Placental pericyte (primary cell): Measurements from ENCODE around the gene STARD13. TPM values are rescaled to one million over a fixed set of nuclear protein-coding genes. Genes with fewer than 3 reads are reported as not detected.

Source experiments
- total RNA-seq: library from RNA; depleted of rRNA; stranded (reverse); fragments of >200 nt; gene quantifications from 2 replicates; pipeline ENCODE4 v1.2.3, GENCODE V29; 2012

The STARD13 gene, protein sequence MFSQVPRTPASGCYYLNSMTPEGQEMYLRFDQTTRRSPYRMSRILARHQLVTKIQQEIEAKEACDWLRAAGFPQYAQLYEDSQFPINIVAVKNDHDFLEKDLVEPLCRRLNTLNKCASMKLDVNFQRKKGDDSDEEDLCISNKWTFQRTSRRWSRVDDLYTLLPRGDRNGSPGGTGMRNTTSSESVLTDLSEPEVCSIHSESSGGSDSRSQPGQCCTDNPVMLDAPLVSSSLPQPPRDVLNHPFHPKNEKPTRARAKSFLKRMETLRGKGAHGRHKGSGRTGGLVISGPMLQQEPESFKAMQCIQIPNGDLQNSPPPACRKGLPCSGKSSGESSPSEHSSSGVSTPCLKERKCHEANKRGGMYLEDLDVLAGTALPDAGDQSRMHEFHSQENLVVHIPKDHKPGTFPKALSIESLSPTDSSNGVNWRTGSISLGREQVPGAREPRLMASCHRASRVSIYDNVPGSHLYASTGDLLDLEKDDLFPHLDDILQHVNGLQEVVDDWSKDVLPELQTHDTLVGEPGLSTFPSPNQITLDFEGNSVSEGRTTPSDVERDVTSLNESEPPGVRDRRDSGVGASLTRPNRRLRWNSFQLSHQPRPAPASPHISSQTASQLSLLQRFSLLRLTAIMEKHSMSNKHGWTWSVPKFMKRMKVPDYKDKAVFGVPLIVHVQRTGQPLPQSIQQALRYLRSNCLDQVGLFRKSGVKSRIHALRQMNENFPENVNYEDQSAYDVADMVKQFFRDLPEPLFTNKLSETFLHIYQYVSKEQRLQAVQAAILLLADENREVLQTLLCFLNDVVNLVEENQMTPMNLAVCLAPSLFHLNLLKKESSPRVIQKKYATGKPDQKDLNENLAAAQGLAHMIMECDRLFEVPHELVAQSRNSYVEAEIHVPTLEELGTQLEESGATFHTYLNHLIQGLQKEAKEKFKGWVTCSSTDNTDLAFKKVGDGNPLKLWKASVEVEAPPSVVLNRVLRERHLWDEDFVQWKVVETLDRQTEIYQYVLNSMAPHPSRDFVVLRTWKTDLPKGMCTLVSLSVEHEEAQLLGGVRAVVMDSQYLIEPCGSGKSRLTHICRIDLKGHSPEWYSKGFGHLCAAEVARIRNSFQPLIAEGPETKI
- total RNA-seq, result 12.7 and 58.7 TPM in 2 replicates

DNA sequence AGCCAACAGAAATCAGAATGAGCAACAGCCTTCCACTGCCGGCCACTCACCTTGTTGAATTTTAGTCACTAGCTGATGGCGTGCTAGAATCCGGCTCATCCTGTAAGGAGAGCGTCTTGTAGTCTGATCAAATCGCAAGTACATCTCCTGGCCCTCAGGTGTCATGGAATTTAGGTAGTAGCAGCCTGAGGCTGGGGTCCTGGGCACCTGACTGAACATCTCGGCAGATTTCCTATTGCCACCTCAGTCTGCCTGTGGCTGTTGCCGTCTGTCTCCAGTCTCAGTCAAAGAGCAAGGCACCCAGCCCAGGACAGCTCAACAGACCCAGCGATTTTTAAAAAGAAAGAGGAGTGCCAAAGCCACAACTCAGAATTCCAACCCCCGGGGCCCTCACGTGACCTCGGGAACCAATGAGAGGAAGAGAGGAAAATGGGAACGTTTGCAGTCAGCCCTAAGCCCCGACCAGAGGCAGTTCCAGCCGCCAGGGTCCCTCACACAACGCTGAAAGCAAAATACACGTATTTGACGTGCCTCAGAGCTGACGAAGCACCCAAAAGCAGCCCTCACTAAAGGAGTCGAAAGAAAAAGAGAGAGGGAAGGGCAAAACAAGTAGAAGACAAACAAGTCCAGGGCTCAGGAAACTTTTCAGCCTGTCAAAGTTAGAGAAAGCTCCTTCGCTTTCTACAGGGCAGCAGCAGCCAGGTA lies at the start of gene STARD13:
STARD13 (minus strand) TSS at position 336 of the 705 bp plus-strand sequence; CDS start at position 219, 117 bp downstream.

